Lung (tissue), 12 donors: ENCODE measurements around the gene STX8. TPM values are rescaled to one million over a fixed set of nuclear protein-coding genes. Genes with fewer than 3 reads are reported as not detected.

Experiments used
- ATAC-seq: fragments of 200-7000 bp; cut with Tn5 transposase; one replicate; pipeline ENCODE4 v1.9.1; 2020; ENCODE audit warnings: moderate number of reproducible peaks; ENCODE audit not compliant: insufficient read depth, low FRiP score
- DNase-seq, 3 donors: peaks; one replicate each; pipeline ENCODE4 v3.0.0-alpha.2; 2013 to 2017
- H3K27ac ChIP-seq, 2 donors: one replicate each; pipeline ENCODE4 v1.5.1; 2013; ENCODE audit warnings: mild to moderate bottlenecking in 2 of 2, moderate library complexity in 2 of 2, control low read depth in 1 of 2, inconsistent platforms in 1 of 2, low read depth in 1 of 2, low read length in 1 of 2
- H3K27me3 ChIP-seq, 3 donors: one replicate each; pipeline ENCODE4 v1.5.1; 2013; ENCODE audit warnings: low read length in 2 of 3; ENCODE audit not compliant: control insufficient read depth in 3 of 3, insufficient read depth in 3 of 3
- H3K36me3 ChIP-seq, 4 donors: one replicate each; pipeline ENCODE4 v1.5.1; 2013; ENCODE audit warnings: low read length in 4 of 4, mild to moderate bottlenecking in 1 of 4, moderate library complexity in 1 of 4; ENCODE audit not compliant: control insufficient read depth in 4 of 4, insufficient read depth in 4 of 4
- H3K4me1 ChIP-seq, 5 donors: one replicate each; pipeline ENCODE4 v1.5.1; 2013; ENCODE audit warnings: low read length in 5 of 5, mild to moderate bottlenecking in 2 of 5, moderate library complexity in 1 of 5; ENCODE audit not compliant: control insufficient read depth in 5 of 5, insufficient read depth in 5 of 5
- H3K4me3 ChIP-seq: one replicate; pipeline ENCODE4 v1.5.1; 2013; ENCODE audit warnings: mild to moderate bottlenecking, control low read depth, moderate library complexity
- H3K9ac ChIP-seq, 2 donors: one replicate each; pipeline ENCODE4 v1.5.1; 2013; ENCODE audit warnings: low read length in 2 of 2, control low read depth in 1 of 2; ENCODE audit not compliant: insufficient read depth in 1 of 2
- H3K9me3 ChIP-seq, 4 donors: one replicate each; pipeline ENCODE4 v1.5.1; 2013; ENCODE audit warnings: low read length in 3 of 4, mild to moderate bottlenecking in 1 of 4, moderate library complexity in 1 of 4; ENCODE audit not compliant: control insufficient read depth in 4 of 4, insufficient read depth in 3 of 4
- WGBS, 2 donors: extraction: QIAGEN DNeasy Blood & Tissue Kit; methylation state at CpG; one replicate each; pipeline ENCODE4 v1.1.7; 2013; 5-methylcytosine and 5-hydroxymethylcytosine counted together
- polyA plus RNA-seq, 2 donors: library from polyadenylated mRNA; stranded (reverse); fragments of 200-250 nt; gene quantifications; one replicate each; pipeline ENCODE4 v1.2.1, GENCODE V29; 2013
- total RNA-seq, 2 donors: library from RNA; depleted of rRNA in 1 of 2; stranded (reverse); fragments of >200 nt in 1 of 2; gene quantifications; one replicate each; pipeline ENCODE4 v1.2.1, GENCODE V29; 2014 to 2021
- TF ChIP-seq, protein P1 (sequence below): IDR thresholded peaks from 2 replicates; pipeline ENCODE4 v1.5.1; 2012; ENCODE audit warnings: mild to moderate bottlenecking; ENCODE audit errors: control extremely low read depth, extremely low read depth
- donor health status: control.
- donor health status: control.
- donor health status: Bipolar disorder and iron deficiency.
- donor health status: healthy.
- donor health status: DM: yes; HTN: yes; CAD: no.

Gene STX8
- total and polyA plus RNA-seq, 4 donors = 36.5 to 81.1 (median 63.2) TPM

DNA sequence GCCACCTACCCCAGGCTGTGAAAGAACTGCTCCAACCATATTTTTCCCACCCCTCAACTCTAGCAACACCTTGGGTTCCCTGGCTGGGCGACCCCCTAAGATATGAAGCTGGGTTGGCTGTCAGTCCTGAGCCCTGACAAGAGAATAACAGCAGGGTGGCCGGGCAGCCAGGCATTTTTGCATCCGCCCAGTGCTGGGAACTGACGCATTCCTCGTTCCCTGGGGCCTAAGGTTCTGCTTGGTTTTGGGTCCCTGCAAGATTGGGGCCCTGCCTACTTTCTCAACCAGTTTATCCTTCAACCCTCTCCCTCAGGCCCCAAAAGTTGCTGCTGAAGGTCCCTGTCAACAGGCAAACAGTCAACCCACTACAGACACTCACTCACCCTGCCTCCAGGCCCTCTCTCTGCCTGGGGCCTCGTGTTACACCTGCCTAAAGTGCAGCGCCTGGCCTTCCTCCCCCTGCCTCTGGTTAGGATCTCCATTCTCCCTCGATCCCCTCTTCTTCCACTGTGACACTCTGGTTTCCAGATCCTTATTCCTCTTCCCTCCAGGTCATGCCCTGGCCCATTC, 151.5 kb downstream of the STX8 start:
- no peaks in the 10 kb centered on the region for H3K9me3 ChIP-seq
- H3K4me1 ChIP-seq = no peaks in the 10 kb centered on the region
- no peak overlapping the region for H3K27ac ChIP-seq
- H3K36me3 ChIP-seq = peaks cover 0 to 2% (median 0%) of the 10 kb centered on the region in 4 donors
- no peak overlapping the region for H3K4me3 ChIP-seq
- ATAC-seq (no peak), DNase-seq (no peak)
- no peaks in the 10 kb centered on the region for H3K27me3 ChIP-seq
- H3K9ac ChIP-seq = no peak overlapping the region
- 93 to 99% methylated on average over 8 of the region's 8 CpGs for WGBS, 2 donors
- TF ChIP-seq, protein P1, sequence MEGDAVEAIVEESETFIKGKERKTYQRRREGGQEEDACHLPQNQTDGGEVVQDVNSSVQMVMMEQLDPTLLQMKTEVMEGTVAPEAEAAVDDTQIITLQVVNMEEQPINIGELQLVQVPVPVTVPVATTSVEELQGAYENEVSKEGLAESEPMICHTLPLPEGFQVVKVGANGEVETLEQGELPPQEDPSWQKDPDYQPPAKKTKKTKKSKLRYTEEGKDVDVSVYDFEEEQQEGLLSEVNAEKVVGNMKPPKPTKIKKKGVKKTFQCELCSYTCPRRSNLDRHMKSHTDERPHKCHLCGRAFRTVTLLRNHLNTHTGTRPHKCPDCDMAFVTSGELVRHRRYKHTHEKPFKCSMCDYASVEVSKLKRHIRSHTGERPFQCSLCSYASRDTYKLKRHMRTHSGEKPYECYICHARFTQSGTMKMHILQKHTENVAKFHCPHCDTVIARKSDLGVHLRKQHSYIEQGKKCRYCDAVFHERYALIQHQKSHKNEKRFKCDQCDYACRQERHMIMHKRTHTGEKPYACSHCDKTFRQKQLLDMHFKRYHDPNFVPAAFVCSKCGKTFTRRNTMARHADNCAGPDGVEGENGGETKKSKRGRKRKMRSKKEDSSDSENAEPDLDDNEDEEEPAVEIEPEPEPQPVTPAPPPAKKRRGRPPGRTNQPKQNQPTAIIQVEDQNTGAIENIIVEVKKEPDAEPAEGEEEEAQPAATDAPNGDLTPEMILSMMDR = no peak

DNA sequence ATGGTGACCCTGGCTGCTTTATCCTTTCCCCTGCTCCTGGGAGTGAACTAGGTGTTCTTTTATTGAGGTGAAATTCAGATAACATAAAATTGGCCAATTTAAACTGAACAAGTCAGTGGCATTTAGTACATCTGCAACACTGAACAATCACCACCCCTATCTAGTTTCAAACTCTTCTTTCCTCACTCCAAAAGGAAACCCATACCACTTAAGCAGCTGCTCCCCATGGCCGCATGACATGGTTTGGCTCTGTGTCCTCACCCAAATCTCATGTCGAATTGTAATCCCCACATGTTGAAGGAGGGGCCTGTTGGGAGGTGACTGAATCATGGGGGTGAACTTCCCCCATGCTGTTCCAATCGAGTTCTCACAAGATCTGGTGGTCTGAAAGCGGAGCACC, 154.1 kb downstream of the STX8 start:
- 95 to 97% methylated on average over 4 of the region's 4 CpGs for WGBS, 2 donors
- Histone ChIP-seq H3K4me3 (no peak overlapping the region), H3K27me3 (no peaks in the 10 kb centered on the region), H3K9me3 (peaks cover 0 to 8% (median 0%) of the 10 kb centered on the region in 4 donors), H3K4me1 (no peaks in the 10 kb centered on the region), H3K27ac (no peak overlapping the region), H3K36me3 (no peaks in the 10 kb centered on the region), H3K9ac (no peak overlapping the region)
- ATAC-seq (no peak), DNase-seq (no peak)
- TF ChIP-seq, protein P1 = no peak

DNA sequence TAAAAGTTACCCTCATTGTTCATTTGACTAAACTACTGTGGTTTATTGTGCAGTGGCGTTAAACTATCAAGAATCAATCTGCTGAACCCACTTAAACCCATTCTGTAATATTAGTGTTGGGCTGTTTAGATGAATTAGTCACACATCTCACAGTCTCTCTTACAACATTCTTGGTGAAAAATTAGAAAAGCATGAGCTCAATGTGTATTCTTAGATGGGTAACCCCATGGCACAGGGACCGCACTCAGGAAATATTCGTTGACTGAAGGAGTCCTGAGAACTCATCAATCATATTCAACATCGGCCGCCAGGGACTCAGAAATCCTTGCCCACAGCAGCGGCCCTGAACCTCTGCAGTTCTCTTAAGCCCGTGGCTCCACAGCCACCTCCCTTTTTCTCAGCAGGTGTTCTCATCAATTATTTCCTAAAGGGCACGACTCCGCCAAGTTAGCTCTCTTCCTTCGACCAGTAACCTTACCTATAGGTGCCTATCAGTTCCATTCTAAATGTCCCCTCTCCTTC, 155.6 kb downstream of the STX8 start:
- H3K27ac ChIP-seq = no peak overlapping the region
- no peaks in the 10 kb centered on the region for H3K4me1 ChIP-seq
- no peaks in the 10 kb centered on the region for H3K36me3 ChIP-seq
- DNase-seq (no peak), ATAC-seq (no peak)
- H3K27me3 ChIP-seq = no peaks in the 10 kb centered on the region
- 91 to 94% methylated on average over 10 of the region's 10 CpGs for WGBS, 2 donors
- peaks cover 0 to 8% (median 0%) of the 10 kb centered on the region in 4 donors for H3K9me3 ChIP-seq
- H3K9ac ChIP-seq = no peak overlapping the region
- no peak overlapping the region for H3K4me3 ChIP-seq
- TF ChIP-seq, protein P1 = no peak

DNA sequence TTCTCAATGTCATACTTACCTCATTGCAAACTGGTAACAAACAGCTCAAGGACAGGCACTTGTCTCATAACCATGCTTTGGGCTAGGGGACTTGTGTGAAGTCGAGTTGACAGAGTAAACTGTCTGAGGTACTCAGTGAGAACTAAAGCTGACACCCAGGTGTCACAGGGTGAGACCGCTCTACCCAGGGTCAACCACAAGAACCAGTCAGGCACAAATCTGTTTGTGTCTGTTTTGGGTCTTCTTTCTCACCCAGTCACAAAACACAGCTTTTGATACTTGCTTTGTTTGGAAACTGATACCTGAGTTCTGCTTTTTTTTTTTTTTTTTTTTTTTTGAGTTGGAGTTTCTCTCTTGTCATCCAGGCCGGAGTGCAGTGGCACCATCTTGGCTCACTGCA, 161.1 kb downstream of the STX8 start:
- Histone ChIP-seq H3K9ac (no peak overlapping the region), H3K36me3 (no peaks in the 10 kb centered on the region), H3K27me3 (no peaks in the 10 kb centered on the region), H3K4me3 (no peak overlapping the region), H3K4me1 (peaks cover 0 to 11% (median 0%) of the 10 kb centered on the region in 5 donors), H3K27ac (no peak overlapping the region), H3K9me3 (peaks cover 0 to 8% (median 0%) of the 10 kb centered on the region in 4 donors)
- DNase-seq = no peak
- no peak for ATAC-seq
- TF ChIP-seq, protein P1 = no peak
- 92% methylated on average over 3 of the region's 3 CpGs for WGBS, 2 donors
